CD14-positive monocyte (primary cell): ENCODE results near the gene MACF1. TPM values are rescaled to one million over a fixed set of nuclear protein-coding genes. Genes with fewer than 3 reads are reported as not detected.

ENCODE experiments used
- DNase-seq, 3 donors: peaks; one replicate each; pipeline ENCODE4 v3.0.0-alpha.2; 2011 to 2022
- H2AFZ ChIP-seq: 2 replicates; pipeline ENCODE4 v1.6.0; 2012; ENCODE audit warnings: mild to moderate bottlenecking, low read depth, low read length, inconsistent platforms; ENCODE audit not compliant: insufficient read depth, poor library complexity, severe bottlenecking
- H3K27ac ChIP-seq, 2 donors: 1 replicate in 1 of 2; 2 replicates in 1 of 2; pipeline ENCODE4 v1.5.1; 2012 to 2013; ENCODE audit warnings: low read length in 2 of 2, control low read depth in 1 of 2, inconsistent platforms in 1 of 2, low read depth in 1 of 2, mild to moderate bottlenecking in 1 of 2
- H3K27me3 ChIP-seq, 2 donors: one replicate each; pipeline versions ENCODE4 v1.6.0 to v1.6.1; 2011 to 2013; ENCODE audit warnings: low read length in 2 of 2; ENCODE audit not compliant: control insufficient read depth in 2 of 2, insufficient read depth in 2 of 2
- H3K36me3 ChIP-seq, 2 donors: replicated peaks in 1 of 2; 1 replicate in 1 of 2; 2 replicates in 1 of 2; pipeline versions ENCODE4 v1.5.1 to v1.6.1; 2012 to 2013; ENCODE audit warnings: low read length in 2 of 2, control low read depth in 1 of 2, inconsistent platforms in 1 of 2, mild to moderate bottlenecking in 1 of 2; ENCODE audit not compliant: insufficient read depth in 2 of 2, control insufficient read depth in 1 of 2
- H3K4me1 ChIP-seq, 2 donors: 1 replicate in 1 of 2; 2 replicates in 1 of 2; pipeline versions ENCODE4 v1.5.1 to v1.6.1; 2012 to 2013; ENCODE audit warnings: low read length in 2 of 2, control low read depth in 1 of 2, inconsistent platforms in 1 of 2, mild to moderate bottlenecking in 1 of 2, moderate library complexity in 1 of 2; ENCODE audit not compliant: insufficient read depth in 2 of 2, control insufficient read depth in 1 of 2
- H3K4me2 ChIP-seq: replicated peaks from 2 replicates; pipeline ENCODE3; 2012; ENCODE audit warnings: low read length, moderate library complexity, mild to moderate bottlenecking; ENCODE audit not compliant: poor library complexity, severe bottlenecking; ENCODE audit errors: extremely low read depth
- H3K4me3 ChIP-seq, 3 experiments: fragments of 200-600 bp in 1 of 3; sonication (generic) in 1 of 3; replicated peaks in 1 of 3; 1 replicate in 2 of 3; 2 replicates in 1 of 3; pipeline ENCODE4 v1.5.1; 2011 to 2013; ENCODE audit warnings: low read length in 3 of 3, mild to moderate bottlenecking in 3 of 3, control low read depth in 2 of 3, low read depth in 2 of 3, inconsistent platforms in 1 of 3, moderate library complexity in 1 of 3
- H3K79me2 ChIP-seq: 2 replicates; pipeline ENCODE4 v1.6.0; 2012; ENCODE audit warnings: mild to moderate bottlenecking, control low read depth, inconsistent platforms, low read length, moderate library complexity; ENCODE audit not compliant: insufficient read depth
- H3K9ac ChIP-seq: 2 replicates; pipeline ENCODE4 v1.6.0; 2017; ENCODE audit warnings: low read length, mild to moderate bottlenecking; ENCODE audit not compliant: insufficient read depth, poor library complexity, severe bottlenecking
- H3K9me3 ChIP-seq, 2 donors: replicated peaks in 1 of 2; 1 replicate in 1 of 2; 2 replicates in 1 of 2; pipeline versions ENCODE4 v1.5.1 to v1.6.1; 2012 to 2013; ENCODE audit warnings: low read length in 2 of 2, control low read depth in 1 of 2; ENCODE audit not compliant: control insufficient read depth in 1 of 2, insufficient read depth in 1 of 2
- H4K20me1 ChIP-seq: 2 replicates; pipeline ENCODE4 v1.6.0; 2012; ENCODE audit warnings: mild to moderate bottlenecking, low read length, control low read depth, moderate library complexity; ENCODE audit not compliant: insufficient read depth
- H3K27ac Mint-ChIP-seq, 7 donors: one replicate each; pipeline ENCODE4 v1.8.0; 2020; ENCODE audit warnings: mild to moderate bottlenecking in 7 of 7, mixed read lengths in 7 of 7, moderate library complexity in 6 of 7, inconsistent platforms in 2 of 7
- H3K27me3 Mint-ChIP-seq, 3 donors: one replicate each; pipeline ENCODE4 v1.8.0; 2021 to 2022; ENCODE audit warnings: low read depth in 3 of 3, mild to moderate bottlenecking in 3 of 3, mixed read lengths in 3 of 3, moderate library complexity in 3 of 3, inconsistent platforms in 1 of 3
- H3K36me3 Mint-ChIP-seq, 2 donors: one replicate each; pipeline ENCODE4 v1.8.0; 2020; ENCODE audit warnings: mixed read lengths in 2 of 2, inconsistent platforms in 1 of 2, mild to moderate bottlenecking in 1 of 2
- H3K4me1 Mint-ChIP-seq: one replicate; pipeline ENCODE4 v1.8.0; 2020; ENCODE audit warnings: mild to moderate bottlenecking, mixed read lengths
- H3K4me3 Mint-ChIP-seq, 2 donors: one replicate each; pipeline ENCODE4 v1.8.0; 2020; ENCODE audit warnings: mild to moderate bottlenecking in 2 of 2, mixed read lengths in 2 of 2, moderate library complexity in 1 of 2
- H3K9me3 Mint-ChIP-seq, 7 donors: one replicate each; pipeline ENCODE4 v1.8.0; 2020 to 2022; ENCODE audit warnings: mixed read lengths in 7 of 7, mild to moderate bottlenecking in 6 of 7, moderate library complexity in 6 of 7, inconsistent platforms in 2 of 7
- CTCF ChIP-seq: fragments of 200-600 bp; IDR thresholded peaks from one replicate; pipeline ENCODE4 v1.8.0; 2022; ENCODE audit warnings: antibody characterized with exemption, mild to moderate bottlenecking
- WGBS: methylation state at CpG from one replicate; pipeline ENCODE4 v1.1.5; 2013; ENCODE audit warnings: missing lambda C conversion rate; ENCODE audit not compliant: insufficient coverage; 5-methylcytosine and 5-hydroxymethylcytosine counted together
- intact Hi-C, 2 donors: fragments of 100-400 bp; cut with micrococcal nuclease; formaldehyde crosslinking; loops; one replicate each; pipeline versions ENCODE4 v1.15.0 to v1.15.1; 2023
- polyA plus RNA-seq, 3 donors: library from polyadenylated mRNA; depleted of rRNA in 1 of 3; unstranded in 2 of 3; stranded (reverse) in 1 of 3; fragments of 300-500 nt in 2 of 3; fragments of >200 nt in 1 of 3; fragmentation: Illumina TruSeq in 2 of 3; gene quantifications; 1 replicate in 2 of 3; 2 replicates in 1 of 3; pipeline ENCODE4 v1.2.3, GENCODE V29; 2012 to 2021

The MACF1 gene
- polyA plus RNA-seq, 3 donors: 3.4 to 36.8 (median 4.5) TPM

DNA sequence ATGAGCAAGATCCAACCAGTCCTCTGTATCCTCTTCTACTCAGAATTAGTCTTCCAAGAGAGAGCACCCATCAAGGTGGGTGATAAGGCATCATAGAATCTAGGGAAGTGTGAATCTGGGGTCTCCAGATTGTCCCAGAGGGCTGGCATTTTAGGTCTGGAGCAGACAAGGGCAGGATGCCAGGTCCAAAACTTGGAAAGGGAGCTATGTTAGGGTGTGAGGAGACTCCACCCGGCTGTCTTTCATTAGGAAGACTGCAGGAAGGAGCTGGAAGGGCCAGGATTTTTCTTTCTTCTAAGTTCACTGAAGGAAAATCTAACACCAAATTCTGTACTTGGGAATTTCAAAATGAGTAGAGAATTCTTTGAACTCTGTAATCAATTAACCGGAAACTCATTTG lies 200.9 kb downstream of the MACF1 start:
- no CpG with 5 or more reads among the region's 2 CpGs for WGBS

More for the DNA sequence above, 200.9 kb downstream of the MACF1 start:
- no peaks in the 10 kb centered on the region for H3K9me3 Mint-ChIP-seq
- Histone ChIP-seq H3K4me2 (no peak overlapping the region), H3K4me3 (no peak overlapping the region), H3K4me1 (peaks cover 42 to 50% of the 10 kb centered on the region in 2 donors), H3K27ac (no peak overlapping the region), H2AFZ (no peak overlapping the region), H4K20me1 (peaks cover 25% of the 10 kb centered on the region), H3K36me3 (no peaks in the 10 kb centered on the region), H3K9ac (no peak overlapping the region), H3K79me2 (peaks cover 32% of the 10 kb centered on the region), H3K9me3 (no peaks in the 10 kb centered on the region), H3K27me3 (no peaks in the 10 kb centered on the region)
- peaks cover 52% of the 10 kb centered on the region for H3K4me1 Mint-ChIP-seq
- H3K27me3 Mint-ChIP-seq: no peaks in the 10 kb centered on the region
- no peak overlapping the region for H3K27ac Mint-ChIP-seq
- TF ChIP-seq CTCF: no peak
- no peak overlapping the region for H3K4me3 Mint-ChIP-seq
- no peak for DNase-seq
- intact Hi-C loops: loop anchor here in 1 of 2 donors (5.0 kb wide), 1 partner anchor 303 kb away; no protein-coding TSS in a partner anchor
- peaks cover 0 to 10% of the 10 kb centered on the region in 2 donors for H3K36me3 Mint-ChIP-seq
